Measurements from ENCODE around the gene EIF4H.

The EIF4H gene

DNA sequence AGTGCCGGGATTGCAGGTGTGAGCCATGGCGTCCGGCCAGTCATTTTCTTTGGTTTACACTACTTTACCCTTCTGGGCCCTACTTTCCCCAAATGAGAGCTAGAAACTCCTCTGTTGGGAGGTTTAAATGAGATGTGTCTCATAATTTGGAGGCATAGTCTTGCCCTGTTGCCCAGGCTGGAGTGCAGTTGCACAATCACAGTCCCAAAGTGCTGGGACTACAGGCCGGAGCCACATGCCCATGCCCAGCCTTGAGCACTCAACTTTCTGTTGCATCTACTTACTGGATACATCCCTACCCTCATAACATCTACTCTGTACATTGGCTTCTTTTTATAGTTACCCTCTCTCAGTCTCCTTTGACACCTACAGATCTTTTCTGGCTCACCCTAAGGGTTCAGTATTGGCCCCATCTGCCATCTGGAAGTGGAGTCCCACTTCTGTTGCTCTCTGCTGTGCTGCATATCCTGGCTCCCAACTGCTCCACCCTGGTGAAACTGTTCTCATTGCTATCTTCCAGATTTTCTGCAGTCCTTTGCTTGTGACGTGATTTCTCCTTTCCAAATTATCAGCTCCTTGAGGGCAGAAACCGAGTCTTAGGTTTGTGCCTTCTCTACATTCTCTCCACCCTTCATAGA, 8.4 kb downstream of the EIF4H start:
- peak overlapping the region in 9 of 11 experiments; percentile 1 to 79 (median 47); a peak in 13 of 22 replicates for H3K4me2 ChIP-seq
- peaks cover 56 to 100% (median 93%) of the 10 kb centered on the region in 11 experiments for H3K36me3 ChIP-seq

DNA sequence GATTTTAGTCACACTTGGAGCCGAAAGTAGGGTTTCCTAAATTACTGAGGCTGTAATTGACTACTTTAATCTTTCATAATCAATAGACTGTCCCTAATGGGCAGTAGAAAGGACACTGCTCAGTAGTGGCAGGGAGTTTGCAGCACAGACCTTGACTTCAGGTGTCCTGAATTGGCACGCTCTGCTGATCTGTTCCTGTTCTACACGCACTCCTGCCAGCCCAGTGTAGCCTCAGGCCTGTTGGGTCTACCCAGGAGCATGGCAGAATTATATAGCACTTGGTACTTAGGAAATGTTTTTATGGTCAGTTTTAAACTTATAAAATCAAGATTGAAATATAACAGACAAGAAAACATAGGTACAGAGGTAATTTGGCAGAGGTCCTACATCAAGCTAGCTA, 9.0 kb downstream of the EIF4H start:
- Histone ChIP-seq H3K27me3 (no peaks in the 10 kb centered on the region), H3K4me1 (peaks cover 71 to 90% (median 77%) of the 10 kb centered on the region in 10 experiments), H3K4me2 (peak overlapping the region in 9 of 11 experiments; percentile 17 to 79 (median 66); a peak in 11 of 22 replicates), H3K27ac (no peak overlapping the region), H3K9me3 (replicated peaks in 1 of 11) (no peaks in the 10 kb centered on the region), H3K36me3 (peaks cover 57 to 100% (median 93%) of the 10 kb centered on the region in 11 experiments), H3K4me3 (no peak overlapping the region), H3K9ac (peak overlapping the region in 2 of 11 experiments; percentile 20 to 32; a peak in 2 of 22 replicates), H4K20me1 (peaks cover 100% of the 10 kb centered on the region in 11 experiments)
- TF ChIP-seq Cebpa-rat (IDR thresholded peaks at IDR 0.05), result no peak

More for the DNA sequence above, 8.4 kb downstream of the EIF4H start:
- Histone ChIP-seq H3K9me3 (replicated peaks in 1 of 11) (no peaks in the 10 kb centered on the region), H3K4me1 (peaks cover 77 to 96% (median 82%) of the 10 kb centered on the region in 10 experiments), H3K9ac (peak overlapping the region in 2 of 11 experiments; percentile 20 to 32; a peak in 3 of 22 replicates), H3K27ac (no peak overlapping the region), H4K20me1 (peaks cover 100% of the 10 kb centered on the region in 11 experiments), H3K4me3 (no peak overlapping the region), H3K27me3 (no peaks in the 10 kb centered on the region)
- TF ChIP-seq Cebpa-rat (IDR thresholded peaks at IDR 0.05), result peak in 2 of 11 experiments; percentile 9 to 25; a peak in 2 of 22 replicates

DNA sequence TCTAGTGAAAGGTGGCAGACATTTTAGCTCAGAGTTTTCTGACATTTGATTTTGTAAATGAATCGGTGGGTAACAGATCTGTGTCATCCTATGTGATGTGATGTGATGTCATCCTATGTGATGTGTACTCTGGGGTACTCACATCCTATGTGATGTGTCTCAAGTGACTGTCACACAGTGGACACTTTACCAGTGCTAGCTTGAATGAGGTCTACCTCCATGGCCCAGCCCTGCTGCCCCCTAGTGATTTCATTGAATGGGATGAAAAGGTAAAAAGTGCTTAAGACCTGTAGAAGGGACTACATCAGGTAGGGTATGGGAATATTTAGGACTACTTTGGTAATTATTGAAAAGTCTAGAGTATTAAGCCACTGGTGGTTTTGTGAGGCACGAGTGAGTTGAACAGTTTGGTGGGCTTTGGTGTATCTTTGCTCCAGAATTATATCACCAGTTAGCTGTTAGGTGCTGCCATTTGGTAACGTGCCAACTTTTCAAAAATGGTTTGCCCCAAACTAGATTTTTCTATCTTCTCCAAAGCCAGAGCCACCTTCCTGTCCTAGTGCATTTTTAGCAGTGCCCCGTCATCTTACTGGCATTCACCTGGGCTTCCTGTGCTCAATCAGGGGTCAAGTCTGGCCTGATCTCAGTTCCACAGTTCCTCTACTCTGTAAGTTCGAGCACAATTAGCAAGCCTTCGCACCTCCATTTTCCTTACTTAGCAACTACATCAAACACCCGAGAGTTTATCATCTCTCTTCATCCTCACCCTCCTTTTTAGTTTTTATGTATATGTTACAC, 9.7 kb downstream of the EIF4H start:
- H3K9ac ChIP-seq, result peak overlapping the region in 1 of 11 experiments; percentile 32; a peak in 1 of 22 replicates
- no peak overlapping the region for H3K4me3 ChIP-seq
- peaks cover 100% of the 10 kb centered on the region in 11 experiments for H4K20me1 ChIP-seq
- H3K27me3 ChIP-seq, result no peaks in the 10 kb centered on the region
- peaks cover 64 to 83% (median 70%) of the 10 kb centered on the region in 10 experiments for H3K4me1 ChIP-seq
- no peak for TF ChIP-seq Cebpa-rat (IDR thresholded peaks at IDR 0.05)
- peak overlapping the region; percentile 17 to 79 (median 64); a peak in 17 of 22 replicates for H3K4me2 ChIP-seq
- H3K9me3 ChIP-seq (replicated peaks in 1 of 11), result no peaks in the 10 kb centered on the region
- H3K36me3 ChIP-seq, result peaks cover 57 to 100% (median 93%) of the 10 kb centered on the region in 11 experiments
- no peak overlapping the region for H3K27ac ChIP-seq

DNA sequence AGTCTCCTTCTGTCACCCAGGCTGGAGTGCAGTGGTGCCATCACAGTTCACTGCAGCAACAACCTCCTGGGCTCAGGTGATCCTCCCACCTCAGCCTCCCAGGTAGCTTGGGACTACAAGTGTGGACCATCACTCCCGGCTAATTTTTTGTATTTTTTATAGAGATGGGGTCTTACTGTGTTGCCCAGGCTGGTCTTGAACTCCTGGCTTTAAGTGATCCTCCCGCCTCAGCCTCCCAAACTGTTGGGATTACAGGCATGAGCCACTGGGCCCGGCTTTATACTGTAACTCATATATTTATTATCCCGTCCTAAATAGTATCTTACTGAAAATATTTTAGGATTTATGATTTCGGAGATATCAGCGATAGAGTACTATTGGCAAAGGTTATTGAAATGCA, 10.9 kb downstream of the EIF4H start:
- H3K4me1 ChIP-seq, result peaks cover 54 to 72% (median 60%) of the 10 kb centered on the region in 10 experiments
- no peak overlapping the region for H3K4me3 ChIP-seq
- H3K27ac ChIP-seq, result no peak overlapping the region
- H3K27me3 ChIP-seq, result no peaks in the 10 kb centered on the region
- no peak for TF ChIP-seq Cebpa-rat (IDR thresholded peaks at IDR 0.05)
- H3K4me2 ChIP-seq, result peak overlapping the region; percentile 49 to 79 (median 66)
- peak overlapping the region in 6 of 11 experiments; percentile 11 to 42 (median 32); a peak in 6 of 22 replicates for H3K9ac ChIP-seq
- no peaks in the 10 kb centered on the region for H3K9me3 ChIP-seq (replicated peaks in 1 of 11)
- H4K20me1 ChIP-seq, result peaks cover 100% of the 10 kb centered on the region in 11 experiments
- peaks cover 57 to 100% (median 93%) of the 10 kb centered on the region in 11 experiments for H3K36me3 ChIP-seq

DNA sequence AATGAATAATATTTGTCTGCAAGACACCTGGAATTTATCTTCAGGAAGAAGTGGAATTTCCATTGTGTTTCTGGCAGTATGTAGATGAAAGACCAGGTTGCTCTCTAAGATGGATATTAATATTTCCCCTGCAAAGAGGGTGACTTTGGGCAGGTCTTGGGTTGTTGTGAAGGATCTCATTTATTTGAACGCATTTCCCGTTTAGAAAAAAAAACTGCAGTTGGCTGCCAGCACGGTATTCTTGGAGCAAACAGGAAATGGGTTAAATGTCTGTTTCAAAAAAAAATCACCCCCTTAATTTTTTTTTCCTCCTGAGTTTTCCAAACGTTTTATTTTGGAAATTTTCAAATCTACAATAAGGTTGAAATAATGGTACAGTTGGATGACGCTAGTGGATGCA, 11.5 kb downstream of the EIF4H start:
- Histone ChIP-seq H3K27ac (peak overlapping the region in 1 of 11 experiments; percentile 13; a peak in 2 of 22 replicates), H3K36me3 (peaks cover 58 to 100% (median 93%) of the 10 kb centered on the region in 11 experiments), H3K27me3 (no peaks in the 10 kb centered on the region), H3K9ac (peak overlapping the region in 7 of 11 experiments; percentile 2 to 42 (median 34); a peak in 8 of 22 replicates), H3K9me3 (replicated peaks in 1 of 11) (no peaks in the 10 kb centered on the region), H3K4me3 (no peak overlapping the region), H4K20me1 (peaks cover 100% of the 10 kb centered on the region in 11 experiments), H3K4me2 (peak overlapping the region; percentile 49 to 79 (median 66)), H3K4me1 (peaks cover 53 to 66% (median 57%) of the 10 kb centered on the region in 10 experiments)
- no peak for TF ChIP-seq Cebpa-rat (IDR thresholded peaks at IDR 0.05)

DNA sequence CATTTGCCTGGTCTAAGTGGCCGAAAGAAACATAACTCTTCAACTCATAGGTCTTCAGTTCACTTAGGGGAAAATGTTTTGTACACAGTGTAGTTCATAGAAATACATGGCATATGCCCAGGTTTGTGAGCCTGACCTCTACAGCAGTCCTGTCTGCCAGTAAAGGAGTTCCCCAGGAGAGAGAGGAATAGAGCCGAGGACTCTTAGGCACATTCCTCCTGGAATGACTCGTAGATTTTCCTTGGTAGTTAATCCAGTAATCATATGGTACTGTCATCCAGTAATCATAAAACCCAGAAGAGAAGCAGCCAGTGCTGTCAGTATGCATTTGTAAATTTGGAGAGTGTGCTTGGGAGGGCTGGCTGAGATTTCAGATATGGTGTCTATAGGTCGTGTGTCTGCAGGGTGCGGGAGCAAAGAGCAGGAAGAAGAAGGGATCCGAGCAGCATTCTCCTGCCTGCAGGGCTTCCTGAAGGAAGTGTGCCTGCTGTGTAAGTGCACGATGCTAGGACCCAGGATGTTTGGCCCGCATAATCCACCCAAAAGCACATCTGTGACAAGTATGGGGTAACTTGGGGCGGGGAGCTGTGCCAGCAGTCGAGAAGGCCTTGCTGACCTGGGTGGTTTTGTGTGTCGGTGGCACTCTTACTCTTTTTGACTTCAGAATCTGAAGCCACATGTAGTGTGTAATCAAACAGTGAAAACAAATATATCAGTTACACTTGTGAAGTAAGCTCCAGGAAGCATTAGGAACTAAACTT, 13.9 kb downstream of the EIF4H start:
- no peaks in the 10 kb centered on the region for H3K9me3 ChIP-seq (replicated peaks in 1 of 11)
- peaks cover 61 to 100% (median 93%) of the 10 kb centered on the region in 11 experiments for H3K36me3 ChIP-seq
- H3K4me3 ChIP-seq, result no peak overlapping the region
- no peak overlapping the region for H3K27ac ChIP-seq
- H3K4me2 ChIP-seq, result no peak overlapping the region
- TF ChIP-seq Cebpa-rat (IDR thresholded peaks at IDR 0.05), result no peak
- H3K9ac ChIP-seq, result peak overlapping the region in 3 of 11 experiments; percentile 8 to 25 (median 17); a peak in 2 of 22 replicates
- H3K27me3 ChIP-seq, result no peaks in the 10 kb centered on the region
- peaks cover 97 to 100% (median 100%) of the 10 kb centered on the region in 11 experiments for H4K20me1 ChIP-seq
- peaks cover 33 to 44% (median 37%) of the 10 kb centered on the region in 10 experiments for H3K4me1 ChIP-seq

DNA sequence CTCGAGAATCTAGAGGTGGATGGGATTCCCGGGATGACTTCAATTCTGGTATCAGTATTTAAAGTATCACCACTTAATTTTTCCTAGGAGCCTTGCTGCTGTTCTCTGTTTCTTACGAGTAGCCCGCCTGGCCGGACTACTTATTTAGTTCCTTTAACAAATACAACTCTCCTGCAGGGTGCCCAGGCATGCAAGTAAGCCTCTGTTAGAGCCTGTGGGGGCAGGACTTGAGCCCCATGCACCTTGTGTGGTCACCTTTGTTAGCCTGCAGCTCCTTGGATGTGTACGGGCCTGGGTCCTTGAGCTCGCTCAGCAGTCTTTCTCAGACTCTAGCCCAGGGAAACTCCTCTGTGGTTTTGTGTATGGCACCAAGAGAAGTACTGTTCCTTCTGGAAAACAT, 16.1 kb downstream of the EIF4H start:
- Histone ChIP-seq H3K9ac (no peak overlapping the region; a peak in 1 of 22 replicates), H3K36me3 (peaks cover 81 to 100% (median 97%) of the 10 kb centered on the region in 11 experiments), H4K20me1 (peaks cover 94 to 100% (median 99%) of the 10 kb centered on the region in 11 experiments), H3K4me1 (peaks cover 11 to 28% (median 19%) of the 10 kb centered on the region in 10 experiments), H3K4me3 (no peak overlapping the region), H3K9me3 (replicated peaks in 1 of 11) (no peaks in the 10 kb centered on the region), H3K4me2 (no peak overlapping the region), H3K27ac (no peak overlapping the region), H3K27me3 (no peaks in the 10 kb centered on the region)
- TF ChIP-seq Cebpa-rat (IDR thresholded peaks at IDR 0.05), result no peak

DNA sequence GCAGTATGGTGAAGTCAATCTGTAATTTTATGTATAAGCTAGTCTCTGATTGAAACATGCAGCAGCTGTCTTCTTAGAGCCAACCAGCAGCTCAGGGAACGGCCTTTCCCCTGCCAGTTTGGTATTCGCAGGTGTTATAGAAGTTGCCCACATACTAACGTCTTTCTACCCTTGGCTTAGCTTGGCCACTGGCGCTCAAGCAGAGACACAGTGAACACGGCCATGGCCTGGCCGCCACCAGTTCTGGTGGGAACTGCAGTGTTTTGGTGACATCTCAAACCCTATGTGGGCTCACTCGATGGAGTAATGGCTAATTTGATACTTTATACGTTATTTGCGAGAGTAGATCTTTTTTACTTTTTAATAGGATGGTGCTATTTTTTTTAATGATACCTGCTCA, 17.1 kb downstream of the EIF4H start:
- Histone ChIP-seq H3K4me2 (no peak overlapping the region), H3K36me3 (peaks cover 84 to 100% (median 97%) of the 10 kb centered on the region in 11 experiments), H3K9me3 (replicated peaks in 1 of 11) (no peaks in the 10 kb centered on the region), H3K27me3 (no peaks in the 10 kb centered on the region), H3K4me1 (peaks cover 1 to 18% (median 10%) of the 10 kb centered on the region in 10 experiments), H3K9ac (no peak overlapping the region), H3K4me3 (no peak overlapping the region), H3K27ac (no peak overlapping the region), H4K20me1 (peaks cover 85 to 100% (median 96%) of the 10 kb centered on the region in 11 experiments)
- TF ChIP-seq Cebpa-rat (IDR thresholded peaks at IDR 0.05), result no peak
